GM19452 (cell line): Measurements from ENCODE around the gene JPH4.

Source experiments
- ATAC-seq: cut with Tn5 transposase; IDR thresholded peaks from one replicate; pipeline ENCODE4 v1.9.1; 2021; ENCODE audit not compliant: unreplicated experiment

JPH4 gene

GRCh38 chr14:23578560-23579310 is at the start of gene JPH4:
Gene JPH4, minus strand, starts transcription at chr14:23578790. Its CDS starts 1,337 bp downstream, at chr14:23577453.
- no peak for ATAC-seq

- ATAC-seq = no peak
These were observed 49.4 kb upstream of the JPH4 start for GRCh38 chr14:23627961-23628360.

GRCh38 chr14:23626946-23627345 is 48.4 kb upstream of the JPH4 start:
- no peak for ATAC-seq

- ATAC-seq = no peak
These were observed 46.3 kb upstream of the JPH4 start for GRCh38 chr14:23624830-23625404.

GRCh38 chr14:23623962-23624361 is 45.4 kb upstream of the JPH4 start:
- no peak for ATAC-seq

- ATAC-seq = no peak
These were observed 44.4 kb upstream of the JPH4 start for GRCh38 chr14:23622990-23623389.

GRCh38 chr14:23621932-23622730 is 43.5 kb upstream of the JPH4 start:
- no peak for ATAC-seq

- ATAC-seq = no peak
These were observed 42.8 kb upstream of the JPH4 start for GRCh38 chr14:23621204-23621931.

- no peak for ATAC-seq
These were observed 41.6 kb upstream of the JPH4 start for GRCh38 chr14:23620177-23620702.

- ATAC-seq = no peak
These were observed 39.9 kb upstream of the JPH4 start for GRCh38 chr14:23618415-23618988.

- ATAC-seq = no peak
These were observed 38.9 kb upstream of the JPH4 start for GRCh38 chr14:23617539-23617938.

- ATAC-seq = no peak
These were observed 37.3 kb upstream of the JPH4 start for GRCh38 chr14:23615856-23616255.

- ATAC-seq = no peak
These were observed 35.8 kb upstream of the JPH4 start for GRCh38 chr14:23614395-23614828.

- no peak for ATAC-seq
These were observed 34.9 kb upstream of the JPH4 start for GRCh38 chr14:23613242-23614070.

- no peak for ATAC-seq
These were observed 34.2 kb upstream of the JPH4 start for GRCh38 chr14:23612802-23613201.

- no peak for ATAC-seq
These were observed 33.8 kb upstream of the JPH4 start for GRCh38 chr14:23612354-23612732.

- no peak for ATAC-seq
These were observed 32.3 kb upstream of the JPH4 start for GRCh38 chr14:23610815-23611289.

GRCh38 chr14:23610090-23610814 is 31.7 kb upstream of the JPH4 start:
- no peak for ATAC-seq
